ENCODE data around the gene NDUFB2. TPM values are rescaled to one million over a fixed set of nuclear protein-coding genes. Genes with fewer than 3 reads are reported as not detected.

Gene NDUFB2
- total and polyA plus RNA-seq, 9 of the 15 experiments (the other 6 are each of a cell fraction or from before 2014, with no cell fraction given), result 220 to 2,075 (median 320) TPM

DNA sequence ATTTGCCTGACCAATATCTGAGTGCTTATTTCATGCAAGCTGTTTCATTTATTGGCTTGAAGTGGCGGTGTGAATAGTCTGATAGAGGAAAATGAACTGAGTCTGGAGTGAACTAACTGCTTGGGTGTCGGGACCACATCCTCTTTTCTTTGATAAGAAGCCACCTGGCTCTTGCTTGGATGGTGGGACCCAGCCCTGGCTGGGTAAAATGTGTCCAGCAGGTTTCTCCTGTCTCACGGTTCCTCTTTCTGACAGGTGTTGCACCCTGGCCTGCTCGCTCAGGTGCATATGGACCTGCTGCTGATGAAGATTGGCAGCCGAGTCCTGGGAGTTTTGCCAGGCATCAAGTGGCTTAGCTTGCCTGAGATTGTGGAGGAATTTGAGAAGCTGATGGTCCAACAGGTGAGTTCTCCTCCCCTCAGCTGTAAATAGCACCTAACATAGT lies 22.1 kb upstream of the NDUFB2 start:
- H3K4me3 ChIP-seq, result no peak overlapping the region
- BruUV-seq (replicated peaks), result TSS peak; percentile 54
- POLR2A ChIA-PET, result interaction anchor here (1.0 to 1.7 kb wide), 5 partner anchors 10 to 198 kb away, joined by 3 to 5 read pairs (median 4); no protein-coding TSS in a partner anchor
- H2AFZ ChIP-seq (ENCODE audit: low read depth, low read length), result no peak overlapping the region
- H3K9me1 ChIP-seq (ENCODE audit: control insufficient read depth, insufficient read depth, low read length), result no peaks in the 10 kb centered on the region
- no peaks in the 10 kb centered on the region for H3K9me3 ChIP-seq (replicated peaks; ENCODE audit: control insufficient read depth, insufficient read depth, low read depth, low read length)
- H3K79me2 ChIP-seq (ENCODE audit: control insufficient read depth, insufficient read depth, low read length), result no peaks in the 10 kb centered on the region
- in situ Hi-C loops (cut with MboI) (no loop called here), intact Hi-C loops (cut with micrococcal nuclease) (loop anchor here (10.0 kb wide), 2 partner anchors 310 to 860 kb away; no protein-coding TSS in a partner anchor)
- no peaks in the 10 kb centered on the region for H4K20me1 ChIP-seq (replicated peaks; ENCODE audit: control insufficient read depth, insufficient read depth, low read length)
- peak overlapping the region in 1 of 2 experiments; percentile 15; a peak in 2 of 4 replicates for H3K9ac ChIP-seq (ENCODE audit: insufficient read depth in 1 of 2, low read depth in 2 of 2, low read length in 2 of 2)
- DNase-seq (ENCODE audit: extremely low read depth in 1 of 4, low spot score in 3 of 4), result no peak
- CTCF ChIA-PET (ENCODE audit: low intra/inter-chr PET ratio), result no interaction called here
- no peak for FAIRE-seq
- ATAC-seq, result no peak
- H3K4me2 ChIP-seq (ENCODE audit: insufficient read depth, low read length), result no peak overlapping the region; the same call in 1 of the 2 replicates
- 67% methylated on average over 5 of the region's 5 CpGs for WGBS (ENCODE audit: insufficient coverage, low coverage, missing lambda C conversion rate)
- no peak overlapping the region for H3K27ac ChIP-seq (ENCODE audit: extremely low read depth, low read depth, low read length)
- H3K27me3 ChIP-seq (ENCODE audit: control insufficient read depth in 2 of 2, insufficient read depth in 2 of 2, low read length in 2 of 2), result no peaks in the 10 kb centered on the region
- peaks cover 3% of the 10 kb centered on the region; the same call in 1 of the 3 replicates for H3K36me3 ChIP-seq (ENCODE audit: control insufficient read depth, insufficient read depth, low read length)
- H3K4me1 ChIP-seq (replicated peaks in 1 of 2; ENCODE audit: control insufficient read depth in 2 of 2, insufficient read depth in 2 of 2, low read length in 2 of 2), result peaks cover 24 to 40% of the 10 kb centered on the region in 2 experiments; a peak in 4 of 5 replicates
- TF ChIP-seq CBFA2T2 (conservative IDR thresholded peaks at IDR 0.05) (0 out of 2 replicates have a peak, but pooled peaks have one; percentile 1), ZNF239 (CRISPR knock-in tag; IDR thresholded peaks at IDR 0.05) (no peak), TOE1 (IDR thresholded peaks at IDR 0.05; ENCODE audit: borderline replicate concordance) (no peak), TOE1 (CRISPR knock-in tag; IDR thresholded peaks at IDR 0.05; ENCODE audit: borderline replicate concordance, low read depth) (peak; percentile 40; the same call in 1 of the 2 replicates), IFI16 (CRISPR knock-in tag; IDR thresholded peaks at IDR 0.05) (no peak), SIN3A (IDR thresholded peaks at IDR 0.05; ENCODE audit: borderline replicate concordance in 2 of 2, control insufficient read depth in 1 of 2, low read depth in 2 of 2, low read length in 2 of 2) (no peak), ZEB2 (IDR thresholded peaks at IDR 0.05) (0 out of 2 replicates have a peak, but pooled peaks have one; percentile 11)
- TF ChIP-seq, protein P1, sequence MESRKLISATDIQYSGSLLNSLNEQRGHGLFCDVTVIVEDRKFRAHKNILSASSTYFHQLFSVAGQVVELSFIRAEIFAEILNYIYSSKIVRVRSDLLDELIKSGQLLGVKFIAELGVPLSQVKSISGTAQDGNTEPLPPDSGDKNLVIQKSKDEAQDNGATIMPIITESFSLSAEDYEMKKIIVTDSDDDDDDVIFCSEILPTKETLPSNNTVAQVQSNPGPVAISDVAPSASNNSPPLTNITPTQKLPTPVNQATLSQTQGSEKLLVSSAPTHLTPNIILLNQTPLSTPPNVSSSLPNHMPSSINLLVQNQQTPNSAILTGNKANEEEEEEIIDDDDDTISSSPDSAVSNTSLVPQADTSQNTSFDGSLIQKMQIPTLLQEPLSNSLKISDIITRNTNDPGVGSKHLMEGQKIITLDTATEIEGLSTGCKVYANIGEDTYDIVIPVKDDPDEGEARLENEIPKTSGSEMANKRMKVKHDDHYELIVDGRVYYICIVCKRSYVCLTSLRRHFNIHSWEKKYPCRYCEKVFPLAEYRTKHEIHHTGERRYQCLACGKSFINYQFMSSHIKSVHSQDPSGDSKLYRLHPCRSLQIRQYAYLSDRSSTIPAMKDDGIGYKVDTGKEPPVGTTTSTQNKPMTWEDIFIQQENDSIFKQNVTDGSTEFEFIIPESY (CRISPR knock-in tag; IDR thresholded peaks at IDR 0.05), result no peak
- TF ChIP-seq, protein P2, sequence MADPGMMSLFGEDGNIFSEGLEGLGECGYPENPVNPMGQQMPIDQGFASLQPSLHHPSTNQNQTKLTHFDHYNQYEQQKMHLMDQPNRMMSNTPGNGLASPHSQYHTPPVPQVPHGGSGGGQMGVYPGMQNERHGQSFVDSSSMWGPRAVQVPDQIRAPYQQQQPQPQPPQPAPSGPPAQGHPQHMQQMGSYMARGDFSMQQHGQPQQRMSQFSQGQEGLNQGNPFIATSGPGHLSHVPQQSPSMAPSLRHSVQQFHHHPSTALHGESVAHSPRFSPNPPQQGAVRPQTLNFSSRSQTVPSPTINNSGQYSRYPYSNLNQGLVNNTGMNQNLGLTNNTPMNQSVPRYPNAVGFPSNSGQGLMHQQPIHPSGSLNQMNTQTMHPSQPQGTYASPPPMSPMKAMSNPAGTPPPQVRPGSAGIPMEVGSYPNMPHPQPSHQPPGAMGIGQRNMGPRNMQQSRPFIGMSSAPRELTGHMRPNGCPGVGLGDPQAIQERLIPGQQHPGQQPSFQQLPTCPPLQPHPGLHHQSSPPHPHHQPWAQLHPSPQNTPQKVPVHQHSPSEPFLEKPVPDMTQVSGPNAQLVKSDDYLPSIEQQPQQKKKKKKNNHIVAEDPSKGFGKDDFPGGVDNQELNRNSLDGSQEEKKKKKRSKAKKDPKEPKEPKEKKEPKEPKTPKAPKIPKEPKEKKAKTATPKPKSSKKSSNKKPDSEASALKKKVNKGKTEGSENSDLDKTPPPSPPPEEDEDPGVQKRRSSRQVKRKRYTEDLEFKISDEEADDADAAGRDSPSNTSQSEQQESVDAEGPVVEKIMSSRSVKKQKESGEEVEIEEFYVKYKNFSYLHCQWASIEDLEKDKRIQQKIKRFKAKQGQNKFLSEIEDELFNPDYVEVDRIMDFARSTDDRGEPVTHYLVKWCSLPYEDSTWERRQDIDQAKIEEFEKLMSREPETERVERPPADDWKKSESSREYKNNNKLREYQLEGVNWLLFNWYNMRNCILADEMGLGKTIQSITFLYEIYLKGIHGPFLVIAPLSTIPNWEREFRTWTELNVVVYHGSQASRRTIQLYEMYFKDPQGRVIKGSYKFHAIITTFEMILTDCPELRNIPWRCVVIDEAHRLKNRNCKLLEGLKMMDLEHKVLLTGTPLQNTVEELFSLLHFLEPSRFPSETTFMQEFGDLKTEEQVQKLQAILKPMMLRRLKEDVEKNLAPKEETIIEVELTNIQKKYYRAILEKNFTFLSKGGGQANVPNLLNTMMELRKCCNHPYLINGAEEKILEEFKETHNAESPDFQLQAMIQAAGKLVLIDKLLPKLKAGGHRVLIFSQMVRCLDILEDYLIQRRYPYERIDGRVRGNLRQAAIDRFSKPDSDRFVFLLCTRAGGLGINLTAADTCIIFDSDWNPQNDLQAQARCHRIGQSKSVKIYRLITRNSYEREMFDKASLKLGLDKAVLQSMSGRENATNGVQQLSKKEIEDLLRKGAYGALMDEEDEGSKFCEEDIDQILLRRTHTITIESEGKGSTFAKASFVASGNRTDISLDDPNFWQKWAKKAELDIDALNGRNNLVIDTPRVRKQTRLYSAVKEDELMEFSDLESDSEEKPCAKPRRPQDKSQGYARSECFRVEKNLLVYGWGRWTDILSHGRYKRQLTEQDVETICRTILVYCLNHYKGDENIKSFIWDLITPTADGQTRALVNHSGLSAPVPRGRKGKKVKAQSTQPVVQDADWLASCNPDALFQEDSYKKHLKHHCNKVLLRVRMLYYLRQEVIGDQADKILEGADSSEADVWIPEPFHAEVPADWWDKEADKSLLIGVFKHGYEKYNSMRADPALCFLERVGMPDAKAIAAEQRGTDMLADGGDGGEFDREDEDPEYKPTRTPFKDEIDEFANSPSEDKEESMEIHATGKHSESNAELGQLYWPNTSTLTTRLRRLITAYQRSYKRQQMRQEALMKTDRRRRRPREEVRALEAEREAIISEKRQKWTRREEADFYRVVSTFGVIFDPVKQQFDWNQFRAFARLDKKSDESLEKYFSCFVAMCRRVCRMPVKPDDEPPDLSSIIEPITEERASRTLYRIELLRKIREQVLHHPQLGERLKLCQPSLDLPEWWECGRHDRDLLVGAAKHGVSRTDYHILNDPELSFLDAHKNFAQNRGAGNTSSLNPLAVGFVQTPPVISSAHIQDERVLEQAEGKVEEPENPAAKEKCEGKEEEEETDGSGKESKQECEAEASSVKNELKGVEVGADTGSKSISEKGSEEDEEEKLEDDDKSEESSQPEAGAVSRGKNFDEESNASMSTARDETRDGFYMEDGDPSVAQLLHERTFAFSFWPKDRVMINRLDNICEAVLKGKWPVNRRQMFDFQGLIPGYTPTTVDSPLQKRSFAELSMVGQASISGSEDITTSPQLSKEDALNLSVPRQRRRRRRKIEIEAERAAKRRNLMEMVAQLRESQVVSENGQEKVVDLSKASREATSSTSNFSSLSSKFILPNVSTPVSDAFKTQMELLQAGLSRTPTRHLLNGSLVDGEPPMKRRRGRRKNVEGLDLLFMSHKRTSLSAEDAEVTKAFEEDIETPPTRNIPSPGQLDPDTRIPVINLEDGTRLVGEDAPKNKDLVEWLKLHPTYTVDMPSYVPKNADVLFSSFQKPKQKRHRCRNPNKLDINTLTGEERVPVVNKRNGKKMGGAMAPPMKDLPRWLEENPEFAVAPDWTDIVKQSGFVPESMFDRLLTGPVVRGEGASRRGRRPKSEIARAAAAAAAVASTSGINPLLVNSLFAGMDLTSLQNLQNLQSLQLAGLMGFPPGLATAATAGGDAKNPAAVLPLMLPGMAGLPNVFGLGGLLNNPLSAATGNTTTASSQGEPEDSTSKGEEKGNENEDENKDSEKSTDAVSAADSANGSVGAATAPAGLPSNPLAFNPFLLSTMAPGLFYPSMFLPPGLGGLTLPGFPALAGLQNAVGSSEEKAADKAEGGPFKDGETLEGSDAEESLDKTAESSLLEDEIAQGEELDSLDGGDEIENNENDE (IDR thresholded peaks at IDR 0.05; ENCODE audit: low read depth, low read length), result no peak

All from K562 (cell line).